HepG2 (cell line): ENCODE results near the gene NT5C2. TPM values are rescaled to one million over a fixed set of nuclear protein-coding genes. Genes with fewer than 3 reads are reported as not detected.

Experiments used
- ATAC-seq: fragments of 200-7000 bp; cut with Tn5 transposase; 3 replicates; pipeline ENCODE4 v1.9.1; 2020; ENCODE audit warnings: mild to moderate bottlenecking, moderate library complexity
- BruUV-seq: library from RNA; stranded (reverse); fragments of 400-500 nt; replicated peaks from 2 replicates; lab custom pipeline; 2021; lab: Mats Ljungman, UMichigan
- CTCF ChIA-PET: fragments of 300-600 bp; formaldehyde crosslinking; extraction: SDS; loops from one replicate; lab custom pipeline; 2021; ENCODE audit warnings: low total read pairs, inconsistent platforms, low intra/inter-chr PET ratio; lab: Yijun Ruan, JAX
- POLR2A ChIA-PET: fragments of 350-600 bp; sonication (Branson Sonifier 250); formaldehyde crosslinking; loops from one replicate; lab custom pipeline; 2020; ENCODE audit warnings: antibody characterized with exemption, inconsistent platforms; lab: Yijun Ruan, JAX
- DNase-seq: peaks from one replicate; pipeline ENCODE4 v3.0.0-alpha.2; 2015; ENCODE audit warnings: low spot score
- FAIRE-seq: peaks from 3 replicates; lab custom pipeline; 2011; peaks lifted over from hg19 to GRCh38; lab: Jason Lieb, UNC
- H2AFZ ChIP-seq: one replicate; pipeline ENCODE4 v1.6.1; 2011; ENCODE audit warnings: low read length, inconsistent platforms
- H3K27ac ChIP-seq: fragments of 300-600 bp; 3 replicates; pipeline ENCODE4 v1.8.0; 2011; ENCODE audit warnings: mixed run types, mild to moderate bottlenecking, mixed read lengths, low read length, inconsistent platforms; ENCODE audit not compliant: insufficient read depth; ENCODE audit errors: extremely low read length
- H3K27me3 ChIP-seq, 2 experiments: fragments of 200-600 bp in 1 of 2; 2 replicates in 1 of 2; 3 replicates in 1 of 2; pipeline versions ENCODE4 v1.6.0 to v1.8.0; 2011; ENCODE audit warnings: low read length in 2 of 2, mild to moderate bottlenecking in 2 of 2, moderate library complexity in 2 of 2, inconsistent platforms in 1 of 2; ENCODE audit not compliant: insufficient read depth in 2 of 2, control insufficient read depth in 1 of 2
- H3K36me3 ChIP-seq, 2 experiments: fragments of 200-600 bp in 1 of 2; replicated peaks in 1 of 2; 2 replicates in 1 of 2; 3 replicates in 1 of 2; pipeline versions ENCODE4 v1.5.1 to v1.8.0; 2011; ENCODE audit warnings: low read length in 2 of 2, inconsistent platforms in 1 of 2; ENCODE audit not compliant: insufficient read depth in 2 of 2, control insufficient read depth in 1 of 2
- H3K4me1 ChIP-seq: 2 replicates; pipeline ENCODE4 v1.5.1; 2012; ENCODE audit warnings: low read length, inconsistent platforms; ENCODE audit not compliant: insufficient read depth
- H3K4me2 ChIP-seq: 2 replicates; pipeline ENCODE4 v1.6.0; 2011; ENCODE audit warnings: low read depth, low read length, inconsistent platforms
- H3K4me3 ChIP-seq, 3 experiments: fragments of 200-600 bp in 1 of 3; sonication (generic), shearing (Covaris generic) in 1 of 3; replicated peaks in 1 of 3; 2 replicates each; pipeline ENCODE4 v1.5.1; 2011 to 2016; ENCODE audit warnings: low read length in 3 of 3, inconsistent platforms in 2 of 3, low read depth in 2 of 3, mild to moderate bottlenecking in 2 of 3, control low read depth in 1 of 3, mixed read lengths in 1 of 3; ENCODE audit not compliant: insufficient read depth in 1 of 3
- H3K79me2 ChIP-seq: one replicate; pipeline ENCODE4 v1.6.1; 2011; ENCODE audit warnings: low read length, inconsistent platforms; ENCODE audit not compliant: insufficient read depth
- H3K9ac ChIP-seq: 2 replicates; pipeline ENCODE4 v1.6.0; 2011; ENCODE audit warnings: mild to moderate bottlenecking, low read depth, low read length, inconsistent platforms; ENCODE audit not compliant: insufficient read depth
- H3K9me3 ChIP-seq: 2 replicates; pipeline ENCODE4 v1.5.1; 2012; ENCODE audit warnings: mild to moderate bottlenecking, low read length
- H4K20me1 ChIP-seq: 2 replicates; pipeline ENCODE4 v1.6.0; 2011; ENCODE audit warnings: inconsistent platforms, mild to moderate bottlenecking, low read length, moderate library complexity; ENCODE audit not compliant: insufficient read depth
- THYN1 ChIP-seq: sonication (generic); formaldehyde crosslinking; IDR thresholded peaks from 2 replicates; pipeline ENCODE4 v1.8.1; 2023; ENCODE audit warnings: low read depth, mild to moderate bottlenecking, moderate library complexity, missing genetic modification reagents, borderline replicate concordance
- WGBS: methylation state at CpG from one replicate; pipeline ENCODE4 v1.1.6; 2017; ENCODE audit warnings: low lambda C conversion rate; 5-methylcytosine and 5-hydroxymethylcytosine counted together
- in situ Hi-C: cut with HindIII; loops from 2 replicates; pipeline ENCODE4 v1.10.0; 2017; ENCODE audit warnings: low pct_unique_long_range_greater_than_20kb; ENCODE audit not compliant: extremely low pct_ligation_motif_present
- intact Hi-C: fragments of 100-400 bp; cut with micrococcal nuclease; formaldehyde crosslinking; loops from one replicate; pipeline ENCODE4 v1.10.0; 2022; ENCODE audit not compliant: unreplicated experiment
- polyA plus RNA-seq, 8 experiments: library from polyadenylated mRNA; depleted of rRNA in 3 of 8; stranded (reverse) in 7 of 8; unstranded in 1 of 8; fragments of >200 nt; fragmentation: Illumina TruSeq in 4 of 8; extraction: Trizol in 4 of 8; gene quantifications; 2 replicates each; pipeline versions ENCODE4 v1.2.1 to v1.2.3, GENCODE V29; 2011 to 2016; ENCODE audit warnings: low read depth in 4 of 8, missing spikeins in 1 of 8, mixed read lengths in 1 of 8; ENCODE audit not compliant: insufficient read depth in 1 of 8
- total RNA-seq, 5 experiments: library from RNA; depleted of rRNA; stranded (reverse); fragments of >200 nt; fragmentation: Illumina TruSeq; extraction: Trizol; gene quantifications; 2 replicates each; pipeline ENCODE4 v1.2.3, GENCODE V29; 2016; ENCODE audit warnings: low read depth in 1 of 5
- TF ChIP-seq, protein P1 (sequence below): sonication (generic); formaldehyde crosslinking; IDR thresholded peaks from 2 replicates; pipeline ENCODE4 v1.4.0; 2020; ENCODE audit warnings: missing genetic modification reagents
- TF ChIP-seq, protein P2 (sequence below): sonication (generic); formaldehyde crosslinking; IDR thresholded peaks from 2 replicates; pipeline ENCODE4 v1.4.0; 2020; ENCODE audit warnings: missing genetic modification reagents

Gene NT5C2
- total and polyA plus RNA-seq, 2 of the 13 experiments (the other 11 are each of a cell fraction or from before 2014, with no cell fraction given), result 40.6 to 55.2 TPM

DNA sequence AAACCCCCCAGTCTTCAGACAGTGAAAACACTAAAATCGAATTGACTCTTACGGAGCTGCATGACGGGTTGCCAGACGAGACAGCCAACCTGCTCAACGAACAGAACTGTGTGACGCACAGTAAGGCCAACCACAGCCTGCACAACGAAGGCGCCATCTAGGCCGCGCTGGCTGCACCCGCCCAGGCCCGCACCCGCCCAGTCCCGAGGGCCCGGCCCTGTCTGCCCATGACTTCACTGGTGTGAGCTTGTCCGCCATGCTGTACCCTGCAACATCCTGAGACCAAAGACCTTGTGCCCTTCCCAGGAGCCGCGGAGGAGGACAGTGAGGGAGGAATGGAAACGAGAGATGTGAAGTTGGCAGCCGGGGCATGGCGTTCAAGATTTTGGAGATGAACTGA lies 116.1 kb downstream of the NT5C2 start:
- ATAC-seq, result no peak
- H2AFZ ChIP-seq, result no peak overlapping the region
- no peaks in the 10 kb centered on the region for H4K20me1 ChIP-seq
- ChIA-PET CTCF (no interaction called here), POLR2A (no interaction called here)
- DNase-seq, result no peak
- no peak overlapping the region for H3K9ac ChIP-seq
- no TSS peak for BruUV-seq
- WGBS, result 97% methylated on average over 21 of the region's 21 CpGs
- H3K79me2 ChIP-seq, result no peaks in the 10 kb centered on the region
- no peak for TF ChIP-seq THYN1 (CRISPR knock-in tag)
- TF ChIP-seq, protein P1, sequence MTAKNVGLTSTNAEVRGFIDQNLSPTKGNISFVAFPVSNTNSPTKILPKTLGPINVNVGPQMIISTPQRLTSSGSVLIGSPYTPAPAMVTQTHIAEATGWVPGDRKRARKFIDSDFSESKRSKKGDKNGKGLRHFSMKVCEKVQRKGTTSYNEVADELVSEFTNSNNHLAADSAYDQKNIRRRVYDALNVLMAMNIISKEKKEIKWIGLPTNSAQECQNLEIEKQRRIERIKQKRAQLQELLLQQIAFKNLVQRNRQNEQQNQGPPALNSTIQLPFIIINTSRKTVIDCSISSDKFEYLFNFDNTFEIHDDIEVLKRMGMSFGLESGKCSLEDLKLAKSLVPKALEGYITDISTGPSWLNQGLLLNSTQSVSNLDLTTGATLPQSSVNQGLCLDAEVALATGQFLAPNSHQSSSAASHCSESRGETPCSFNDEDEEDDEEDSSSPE (CRISPR knock-in tag), result no peak
- TF ChIP-seq, protein P2, sequence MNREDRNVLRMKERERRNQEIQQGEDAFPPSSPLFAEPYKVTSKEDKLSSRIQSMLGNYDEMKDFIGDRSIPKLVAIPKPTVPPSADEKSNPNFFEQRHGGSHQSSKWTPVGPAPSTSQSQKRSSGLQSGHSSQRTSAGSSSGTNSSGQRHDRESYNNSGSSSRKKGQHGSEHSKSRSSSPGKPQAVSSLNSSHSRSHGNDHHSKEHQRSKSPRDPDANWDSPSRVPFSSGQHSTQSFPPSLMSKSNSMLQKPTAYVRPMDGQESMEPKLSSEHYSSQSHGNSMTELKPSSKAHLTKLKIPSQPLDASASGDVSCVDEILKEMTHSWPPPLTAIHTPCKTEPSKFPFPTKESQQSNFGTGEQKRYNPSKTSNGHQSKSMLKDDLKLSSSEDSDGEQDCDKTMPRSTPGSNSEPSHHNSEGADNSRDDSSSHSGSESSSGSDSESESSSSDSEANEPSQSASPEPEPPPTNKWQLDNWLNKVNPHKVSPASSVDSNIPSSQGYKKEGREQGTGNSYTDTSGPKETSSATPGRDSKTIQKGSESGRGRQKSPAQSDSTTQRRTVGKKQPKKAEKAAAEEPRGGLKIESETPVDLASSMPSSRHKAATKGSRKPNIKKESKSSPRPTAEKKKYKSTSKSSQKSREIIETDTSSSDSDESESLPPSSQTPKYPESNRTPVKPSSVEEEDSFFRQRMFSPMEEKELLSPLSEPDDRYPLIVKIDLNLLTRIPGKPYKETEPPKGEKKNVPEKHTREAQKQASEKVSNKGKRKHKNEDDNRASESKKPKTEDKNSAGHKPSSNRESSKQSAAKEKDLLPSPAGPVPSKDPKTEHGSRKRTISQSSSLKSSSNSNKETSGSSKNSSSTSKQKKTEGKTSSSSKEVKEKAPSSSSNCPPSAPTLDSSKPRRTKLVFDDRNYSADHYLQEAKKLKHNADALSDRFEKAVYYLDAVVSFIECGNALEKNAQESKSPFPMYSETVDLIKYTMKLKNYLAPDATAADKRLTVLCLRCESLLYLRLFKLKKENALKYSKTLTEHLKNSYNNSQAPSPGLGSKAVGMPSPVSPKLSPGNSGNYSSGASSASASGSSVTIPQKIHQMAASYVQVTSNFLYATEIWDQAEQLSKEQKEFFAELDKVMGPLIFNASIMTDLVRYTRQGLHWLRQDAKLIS (CRISPR knock-in tag), result no peak
- no peak overlapping the region for H3K4me3 ChIP-seq
- H3K27me3 ChIP-seq, result no peaks in the 10 kb centered on the region
- no peak for FAIRE-seq
- H3K4me2 ChIP-seq, result no peak overlapping the region
- H3K9me3 ChIP-seq, result no peaks in the 10 kb centered on the region
- peaks cover 8% of the 10 kb centered on the region for H3K4me1 ChIP-seq
- in situ Hi-C loops (no loop called here), intact Hi-C loops (no loop called here)
- H3K36me3 ChIP-seq, result peaks cover 18 to 36% of the 10 kb centered on the region in 2 experiments
- no peak overlapping the region for H3K27ac ChIP-seq
